K562 (cell line): ENCODE results near the gene NEB. TPM values are rescaled to one million over a fixed set of nuclear protein-coding genes. Genes with fewer than 3 reads are reported as not detected.

Experiments
- ATAC-seq: fragments of 200-7000 bp; cut with Tn5 transposase; 3 replicates; pipeline ENCODE4 v1.9.1; 2020; ENCODE audit warnings: moderate library complexity
- BruUV-seq: library from RNA; stranded (reverse); fragments of 400-500 nt; replicated peaks from 2 replicates; lab custom pipeline; 2021; lab: Mats Ljungman, UMichigan
- CTCF ChIA-PET: fragments of 300-600 bp; formaldehyde crosslinking; extraction: SDS; loops from one replicate; lab custom pipeline; 2021; ENCODE audit warnings: low intra/inter-chr PET ratio; lab: Yijun Ruan, JAX
- POLR2A ChIA-PET: fragments of 300-600, 350-650 bp; sonication (Branson Sonifier 250); formaldehyde crosslinking; extraction: SDS; loops from one replicate; lab custom pipeline; 2021; ENCODE audit warnings: antibody characterized with exemption, inconsistent platforms; lab: Yijun Ruan, JAX
- DNase-seq, 4 experiments: peaks; one replicate each; pipeline versions ENCODE4 v3.0.0 to v3.0.0-alpha.2; 2011 to 2018; ENCODE audit warnings: low spot score in 3 of 4, mixed read lengths in 3 of 4; ENCODE audit errors: extremely low read depth in 1 of 4
- FAIRE-seq: peaks from 2 replicates; lab custom pipeline; 2011; peaks lifted over from hg19 to GRCh38; lab: Jason Lieb, UNC
- H2AFZ ChIP-seq: 2 replicates; pipeline ENCODE4 v1.6.0; 2011; ENCODE audit warnings: low read depth, low read length, control low read depth, inconsistent platforms
- H3K27ac ChIP-seq: fragments of 200-600 bp; 3 replicates; pipeline ENCODE4 v1.8.0; 2011; ENCODE audit warnings: low read depth, mild to moderate bottlenecking, control low read depth, inconsistent platforms, low read length, moderate library complexity, mixed read lengths; ENCODE audit errors: extremely low read depth
- H3K27me3 ChIP-seq, 2 experiments: fragments of 300-600 bp in 1 of 2; 2 replicates in 1 of 2; 3 replicates in 1 of 2; pipeline versions ENCODE4 v1.6.0 to v1.8.0; 2011; ENCODE audit warnings: inconsistent platforms in 2 of 2, low read length in 2 of 2, mild to moderate bottlenecking in 1 of 2, mixed read lengths in 1 of 2, moderate library complexity in 1 of 2; ENCODE audit not compliant: control insufficient read depth in 2 of 2, insufficient read depth in 2 of 2
- H3K36me3 ChIP-seq: fragments of 300-600 bp; 3 replicates; pipeline ENCODE4 v1.8.0; 2011; ENCODE audit warnings: mild to moderate bottlenecking, low read length, inconsistent platforms; ENCODE audit not compliant: control insufficient read depth, insufficient read depth
- H3K4me1 ChIP-seq, 2 experiments: fragments of 200-600 bp in 1 of 2; replicated peaks in 1 of 2; 2 replicates in 1 of 2; 3 replicates in 1 of 2; pipeline versions ENCODE4 v1.5.1 to v1.8.0; 2011; ENCODE audit warnings: inconsistent platforms in 2 of 2, low read length in 2 of 2, mild to moderate bottlenecking in 1 of 2, mixed read lengths in 1 of 2, moderate library complexity in 1 of 2; ENCODE audit not compliant: control insufficient read depth in 2 of 2, insufficient read depth in 2 of 2
- H3K4me2 ChIP-seq: 2 replicates; pipeline ENCODE4 v1.6.1; 2011; ENCODE audit warnings: low read length, control low read depth, inconsistent platforms, mixed read lengths; ENCODE audit not compliant: insufficient read depth
- H3K4me3 ChIP-seq: fragments of 200-600 bp; sonication (generic), shearing (Covaris generic); 2 replicates; pipeline ENCODE4 v1.5.1; 2016; ENCODE audit warnings: control low read depth, inconsistent platforms
- H3K79me2 ChIP-seq: fragments of 200-600 bp; 3 replicates; pipeline ENCODE4 v1.8.0; 2011; ENCODE audit warnings: low read length, inconsistent platforms; ENCODE audit not compliant: control insufficient read depth, insufficient read depth
- H3K9ac ChIP-seq, 2 experiments: 2 replicates each; pipeline versions ENCODE4 v1.6.0 to v1.6.1; 2011; ENCODE audit warnings: low read depth in 2 of 2, low read length in 2 of 2, control low read depth in 1 of 2, inconsistent platforms in 1 of 2, mild to moderate bottlenecking in 1 of 2, mixed read lengths in 1 of 2; ENCODE audit not compliant: insufficient read depth in 1 of 2
- H3K9me1 ChIP-seq: one replicate; pipeline ENCODE4 v1.6.0; 2011; ENCODE audit warnings: inconsistent platforms, mild to moderate bottlenecking, low read length, moderate library complexity; ENCODE audit not compliant: control insufficient read depth, insufficient read depth
- H3K9me3 ChIP-seq: replicated peaks from 2 replicates; pipeline ENCODE4 v1.5.1; 2011; ENCODE audit warnings: low read depth, low read length, inconsistent platforms; ENCODE audit not compliant: control insufficient read depth, insufficient read depth
- H4K20me1 ChIP-seq: replicated peaks from 2 replicates; pipeline ENCODE4 v1.6.1; 2011; ENCODE audit warnings: low read length, inconsistent platforms, mixed read lengths; ENCODE audit not compliant: control insufficient read depth, insufficient read depth
- ARNT ChIP-seq, 2 experiments: fragments of 450-650 bp; IDR thresholded peaks; 2 replicates each; pipeline ENCODE4 v1.6.1; 2016; ENCODE audit warnings: mild to moderate bottlenecking in 1 of 2
- DMBX1 ChIP-seq: fragments of 250-450 bp; sonication (Bioruptor Pico); IDR thresholded peaks from 2 replicates; pipeline ENCODE4 v1.8.0; 2022; ENCODE audit warnings: inconsistent platforms, mild to moderate bottlenecking, moderate library complexity, borderline replicate concordance
- DPF2 ChIP-seq: fragments of 450-650 bp; IDR thresholded peaks from 2 replicates; pipeline ENCODE4 v1.6.1; 2016
- EP400 ChIP-seq: fragments of 450-650 bp; IDR thresholded peaks from 2 replicates; pipeline ENCODE4 v1.6.1; 2017; ENCODE audit warnings: antibody characterized with exemption, mild to moderate bottlenecking, moderate library complexity
- ETV1 ChIP-seq: fragments of 450-650 bp; conservative IDR thresholded peaks from 2 replicates; pipeline ENCODE4 v1.6.1; 2016; ENCODE audit warnings: missing genetic modification characterization, control low read depth, low read depth, missing compliant biosample characterization
- FOXA1 ChIP-seq: fragments of 450-650 bp; IDR thresholded peaks from 2 replicates; pipeline ENCODE4 v1.6.1; 2016; ENCODE audit warnings: mild to moderate bottlenecking, borderline replicate concordance
- FOXM1 ChIP-seq, 2 experiments: fragments of 450-650 bp in 1 of 2; sonication (generic) in 1 of 2; formaldehyde crosslinking in 1 of 2; IDR thresholded peaks; 2 replicates each; pipeline versions ENCODE4 v1.6.1 to v1.9.0; 2017 to 2022; ENCODE audit warnings: low read depth in 2 of 2, mild to moderate bottlenecking in 2 of 2, missing genetic modification reagents in 1 of 2, moderate library complexity in 1 of 2
- KAT2B ChIP-seq: IDR thresholded peaks from one replicate; pipeline ENCODE4 v1.6.1; 2012; ENCODE audit warnings: low read depth, mild to moderate bottlenecking, control low read depth, inconsistent platforms, low read length, moderate library complexity
- PRMT5 ChIP-seq: sonication (generic); formaldehyde crosslinking; IDR thresholded peaks from 2 replicates; pipeline ENCODE4 v1.5.0; 2020; ENCODE audit warnings: missing genetic modification reagents
- PRPF4 ChIP-seq: fragments of 200-400 bp; formaldehyde crosslinking; IDR thresholded peaks from one replicate; pipeline ENCODE4 v1.6.1; 2017; ENCODE audit warnings: low read length, low read depth, mild to moderate bottlenecking; ENCODE audit not compliant: insufficient read depth, poor library complexity, severe bottlenecking
- RBBP5 ChIP-seq: fragments of 200-600 bp; sonication (generic); IDR thresholded peaks from 2 replicates; pipeline ENCODE4 v1.6.1; 2012; ENCODE audit warnings: borderline replicate concordance, mild to moderate bottlenecking, low read length, control low read depth, inconsistent platforms; ENCODE audit not compliant: insufficient read depth, poor library complexity, severe bottlenecking
- TSC22D4 ChIP-seq: fragments of 450-650 bp; IDR thresholded peaks from 2 replicates; pipeline ENCODE4 v1.6.1; 2016; ENCODE audit warnings: missing genetic modification characterization, missing biosample characterization, control low read depth
- ZNF41 ChIP-seq: fragments of 250-450 bp; sonication (Bioruptor Pico); conservative IDR thresholded peaks from 2 replicates; pipeline ENCODE4 v1.4.0; 2020; ENCODE audit warnings: mild to moderate bottlenecking
- WGBS: fragments of 100-300 bp; shearing (Covaris generic); methylation state at CpG from one replicate; pipeline ENCODE4 v1.1.6; 2016; ENCODE audit warnings: low coverage, mixed read lengths; ENCODE audit not compliant: insufficient coverage; ENCODE audit errors: missing lambda C conversion rate; 5-methylcytosine and 5-hydroxymethylcytosine counted together
- in situ Hi-C: fragments of 300-500 bp; cut with MboI; formaldehyde crosslinking; loops from 4 replicates; pipeline ENCODE4 v1.15.0; 2018; ENCODE audit warnings: inconsistent platforms, mixed read lengths
- intact Hi-C: fragments of 100-400 bp; cut with micrococcal nuclease; formaldehyde crosslinking; loops from 2 replicates; pipeline ENCODE4 v1.14.2; 2022
- polyA plus RNA-seq, 8 experiments: library from polyadenylated mRNA; depleted of rRNA in 4 of 8; stranded (reverse) in 5 of 8; unstranded in 3 of 8; fragments of >200 nt; fragmentation: Nextera tagmentation in 2 of 8; fragmentation: Illumina TruSeq in 1 of 8; extraction: Ambion mirVana in 2 of 8; extraction: Trizol in 1 of 8; gene quantifications; 2 replicates each; pipeline versions ENCODE4 v1.2.1 to v1.2.3, GENCODE V29; 2011 to 2014; ENCODE audit warnings: inconsistent platforms in 1 of 8, missing spikeins in 1 of 8
- total RNA-seq, 7 experiments: library from RNA; depleted of rRNA in 6 of 7; stranded (reverse); fragments of >200 nt in 6 of 7; fragmentation: Illumina TruSeq in 2 of 7; extraction: Trizol in 2 of 7; gene quantifications; 2 replicates each; pipeline versions ENCODE4 v1.2.1 to v1.2.3, GENCODE V29; 2011 to 2021; ENCODE audit warnings: low replicate concordance in 1 of 7
- TF ChIP-seq, protein P1 (sequence below), 2 experiments: fragments of 450-650 bp in 1 of 2; sonication (generic) in 1 of 2; formaldehyde crosslinking in 1 of 2; IDR thresholded peaks in 1 of 2; conservative IDR thresholded peaks in 1 of 2; 2 replicates each; pipeline versions ENCODE4 v1.6.1 to v1.8.1; 2016 to 2023; ENCODE audit warnings: mild to moderate bottlenecking in 2 of 2, moderate library complexity in 2 of 2, inconsistent platforms in 1 of 2, missing genetic modification reagents in 1 of 2
- TF ChIP-seq, protein P2 (sequence below): fragments of 150-350 bp; IDR thresholded peaks from 2 replicates; pipeline ENCODE4 v1.6.1; 2014; ENCODE audit warnings: low read depth, mild to moderate bottlenecking, low read length, borderline replicate concordance
- TF ChIP-seq, protein P3 (sequence below), 2 experiments: fragments of 250-450 bp in 1 of 2; fragments of 450-650 bp in 1 of 2; sonication (Bioruptor Pico) in 1 of 2; IDR thresholded peaks; 2 replicates each; pipeline versions ENCODE4 v1.6.1 to v1.8.0; 2016 to 2021; ENCODE audit warnings: mild to moderate bottlenecking in 2 of 2, moderate library complexity in 2 of 2, missing compliant biosample characterization in 1 of 2, missing genetic modification characterization in 1 of 2

NEB gene
- total and polyA plus RNA-seq, 9 of the 15 experiments (the other 6 are each of a cell fraction or from before 2014, with no cell fraction given): 1.7 to 3.8 (median 2.9) TPM

DNA sequence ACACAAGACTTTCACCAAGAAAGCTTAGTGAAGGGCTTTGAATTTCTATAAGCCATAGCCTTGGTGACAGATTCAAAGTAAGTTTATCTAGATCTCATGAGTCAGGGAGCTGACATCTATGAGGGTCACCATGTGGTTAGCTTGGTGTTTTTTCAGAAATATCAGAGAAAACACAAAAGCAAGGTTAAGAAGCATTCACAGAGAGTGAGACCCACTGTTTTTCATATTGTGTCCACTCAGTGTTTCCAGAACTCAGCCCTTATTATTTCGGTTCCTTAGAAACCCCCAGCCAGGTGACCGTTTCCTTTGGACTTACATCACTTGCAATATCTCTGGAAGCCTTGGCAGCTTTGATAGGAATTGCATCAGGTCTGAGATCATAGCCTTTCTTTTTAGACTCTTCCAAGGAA, 76.6 kb downstream of the NEB start:
- Histone ChIP-seq H3K4me3 (no peak overlapping the region), H3K9me1 (no peaks in the 10 kb centered on the region), H3K27me3 (no peaks in the 10 kb centered on the region), H3K4me2 (no peak overlapping the region), H3K9ac (no peak overlapping the region), H3K36me3 (no peaks in the 10 kb centered on the region), H3K27ac (0 out of 3 replicates have a peak overlapping the region, but pooled peaks have one; percentile 19), H3K9me3 (no peaks in the 10 kb centered on the region), H3K79me2 (no peaks in the 10 kb centered on the region), H4K20me1 (no peaks in the 10 kb centered on the region), H3K4me1 (peaks cover 0 to 12% of the 10 kb centered on the region in 2 experiments; a peak in 3 of 5 replicates), H2AFZ (peak overlapping the region; percentile 57)
- intact Hi-C loops (no loop called here), in situ Hi-C loops (no loop called here)
- CTCF ChIA-PET: no interaction called here
- peak in 2 of 4 experiments; percentile 16 to 27 for DNase-seq
- 0% methylated on average over 2 of the region's 2 CpGs for WGBS
- peak; percentile 75 for ATAC-seq
- no TSS peak for BruUV-seq
- POLR2A ChIA-PET: interaction anchor here (1.6 to 1.9 kb wide), 2 partner anchors 13 to 15 kb away, joined by 4 to 7 read pairs; no protein-coding TSS in a partner anchor
- no peak for FAIRE-seq
- TF ChIP-seq, protein P1, sequence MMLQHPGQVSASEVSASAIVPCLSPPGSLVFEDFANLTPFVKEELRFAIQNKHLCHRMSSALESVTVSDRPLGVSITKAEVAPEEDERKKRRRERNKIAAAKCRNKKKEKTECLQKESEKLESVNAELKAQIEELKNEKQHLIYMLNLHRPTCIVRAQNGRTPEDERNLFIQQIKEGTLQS (IDR thresholded peaks at IDR 0.05): peak; percentile 96
- TF ChIP-seq, protein P1 (CRISPR knock-in tag; conservative IDR thresholded peaks at IDR 0.05): no peak
- TF ChIP-seq KAT2B (no peak), ARNT (IDR thresholded peaks at IDR 0.05) (no peak), DPF2 (peak; percentile 81), ZNF41 (CRISPR knock-in tag) (peak; percentile 36; the same call in 1 of the 2 replicates), PRPF4 (no peak), FOXM1 (IDR thresholded peaks at IDR 0.05; ENCODE audit: low read depth) (0 out of 2 replicates have a peak, but pooled peaks have one; percentile 10), FOXM1 (CRISPR knock-in tag; IDR thresholded peaks at IDR 0.05; ENCODE audit: low read depth) (no peak), ETV1 (0 out of 2 replicates have a peak, but pooled peaks have one; percentile 18), FOXA1 (no peak), RBBP5 (no peak), PRMT5 (CRISPR knock-in tag) (no peak), DMBX1 (CRISPR knock-in tag) (peak; percentile 82; the same call in 1 of the 2 replicates), TSC22D4 (no peak), EP400 (peak; percentile 53; the same call in 1 of the 2 replicates)
- TF ChIP-seq, protein P2, sequence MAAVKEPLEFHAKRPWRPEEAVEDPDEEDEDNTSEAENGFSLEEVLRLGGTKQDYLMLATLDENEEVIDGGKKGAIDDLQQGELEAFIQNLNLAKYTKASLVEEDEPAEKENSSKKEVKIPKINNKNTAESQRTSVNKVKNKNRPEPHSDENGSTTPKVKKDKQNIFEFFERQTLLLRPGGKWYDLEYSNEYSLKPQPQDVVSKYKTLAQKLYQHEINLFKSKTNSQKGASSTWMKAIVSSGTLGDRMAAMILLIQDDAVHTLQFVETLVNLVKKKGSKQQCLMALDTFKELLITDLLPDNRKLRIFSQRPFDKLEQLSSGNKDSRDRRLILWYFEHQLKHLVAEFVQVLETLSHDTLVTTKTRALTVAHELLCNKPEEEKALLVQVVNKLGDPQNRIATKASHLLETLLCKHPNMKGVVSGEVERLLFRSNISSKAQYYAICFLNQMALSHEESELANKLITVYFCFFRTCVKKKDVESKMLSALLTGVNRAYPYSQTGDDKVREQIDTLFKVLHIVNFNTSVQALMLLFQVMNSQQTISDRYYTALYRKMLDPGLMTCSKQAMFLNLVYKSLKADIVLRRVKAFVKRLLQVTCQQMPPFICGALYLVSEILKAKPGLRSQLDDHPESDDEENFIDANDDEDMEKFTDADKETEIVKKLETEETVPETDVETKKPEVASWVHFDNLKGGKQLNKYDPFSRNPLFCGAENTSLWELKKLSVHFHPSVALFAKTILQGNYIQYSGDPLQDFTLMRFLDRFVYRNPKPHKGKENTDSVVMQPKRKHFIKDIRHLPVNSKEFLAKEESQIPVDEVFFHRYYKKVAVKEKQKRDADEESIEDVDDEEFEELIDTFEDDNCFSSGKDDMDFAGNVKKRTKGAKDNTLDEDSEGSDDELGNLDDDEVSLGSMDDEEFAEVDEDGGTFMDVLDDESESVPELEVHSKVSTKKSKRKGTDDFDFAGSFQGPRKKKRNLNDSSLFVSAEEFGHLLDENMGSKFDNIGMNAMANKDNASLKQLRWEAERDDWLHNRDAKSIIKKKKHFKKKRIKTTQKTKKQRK: no peak
- TF ChIP-seq, protein P3, sequence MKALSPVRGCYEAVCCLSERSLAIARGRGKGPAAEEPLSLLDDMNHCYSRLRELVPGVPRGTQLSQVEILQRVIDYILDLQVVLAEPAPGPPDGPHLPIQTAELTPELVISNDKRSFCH (CRISPR knock-in tag; IDR thresholded peaks at IDR 0.05): no peak
- TF ChIP-seq, protein P3 (tag; IDR thresholded peaks at IDR 0.05): no peak
